Hepatic stellate cell (primary cell): ENCODE data around the gene CUX1.
"Not testable (repeated sequence)": the region's sequence is repeated elsewhere in the genome, so short reads cannot be mapped to it uniquely, and the experiment has no call there.

Experiments used
- DNase-seq: peaks from one replicate; pipeline ENCODE4 v3.0.0; 2011; ENCODE audit warnings: low spot score

CUX1 gene

DNA sequence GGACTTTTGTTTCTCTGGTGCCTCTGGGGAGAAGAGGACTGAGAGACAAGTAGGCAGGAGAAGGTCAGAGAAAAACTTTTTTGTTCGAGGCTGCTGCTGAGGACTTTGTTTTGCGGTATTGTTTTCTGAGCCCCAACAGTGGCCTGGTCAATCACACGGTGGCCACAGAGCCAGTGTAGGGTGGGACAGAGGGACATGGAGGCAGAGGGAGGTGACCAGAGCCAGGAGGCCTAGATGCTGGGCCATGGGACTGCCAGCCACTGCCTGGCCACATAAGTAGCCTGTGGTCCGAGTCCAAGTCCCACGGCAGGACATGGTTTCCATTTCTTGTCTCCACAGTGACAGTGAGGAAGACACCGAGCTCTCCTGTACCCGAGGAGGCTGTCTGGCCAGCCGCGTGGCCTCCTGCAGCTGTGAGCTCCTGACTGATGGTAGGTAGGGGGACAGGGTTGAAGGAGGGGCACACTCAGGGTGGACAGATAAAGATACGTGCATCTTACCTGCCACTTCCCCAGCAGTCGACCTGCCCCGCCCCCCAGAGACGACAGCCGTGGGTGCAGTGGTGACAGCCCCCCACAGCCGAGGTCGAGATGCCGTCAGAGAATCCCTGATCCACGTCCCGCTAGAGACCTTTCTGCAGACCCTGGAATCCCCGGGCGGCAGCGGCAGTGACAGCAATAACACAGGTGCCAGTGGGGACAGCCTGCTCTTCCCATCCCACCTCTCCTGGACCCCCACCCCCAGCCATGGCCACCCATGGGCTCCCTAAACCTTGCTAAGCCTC, 496.8 kb downstream of the CUX1 start:
- DNase-seq, result no peak

DNA sequence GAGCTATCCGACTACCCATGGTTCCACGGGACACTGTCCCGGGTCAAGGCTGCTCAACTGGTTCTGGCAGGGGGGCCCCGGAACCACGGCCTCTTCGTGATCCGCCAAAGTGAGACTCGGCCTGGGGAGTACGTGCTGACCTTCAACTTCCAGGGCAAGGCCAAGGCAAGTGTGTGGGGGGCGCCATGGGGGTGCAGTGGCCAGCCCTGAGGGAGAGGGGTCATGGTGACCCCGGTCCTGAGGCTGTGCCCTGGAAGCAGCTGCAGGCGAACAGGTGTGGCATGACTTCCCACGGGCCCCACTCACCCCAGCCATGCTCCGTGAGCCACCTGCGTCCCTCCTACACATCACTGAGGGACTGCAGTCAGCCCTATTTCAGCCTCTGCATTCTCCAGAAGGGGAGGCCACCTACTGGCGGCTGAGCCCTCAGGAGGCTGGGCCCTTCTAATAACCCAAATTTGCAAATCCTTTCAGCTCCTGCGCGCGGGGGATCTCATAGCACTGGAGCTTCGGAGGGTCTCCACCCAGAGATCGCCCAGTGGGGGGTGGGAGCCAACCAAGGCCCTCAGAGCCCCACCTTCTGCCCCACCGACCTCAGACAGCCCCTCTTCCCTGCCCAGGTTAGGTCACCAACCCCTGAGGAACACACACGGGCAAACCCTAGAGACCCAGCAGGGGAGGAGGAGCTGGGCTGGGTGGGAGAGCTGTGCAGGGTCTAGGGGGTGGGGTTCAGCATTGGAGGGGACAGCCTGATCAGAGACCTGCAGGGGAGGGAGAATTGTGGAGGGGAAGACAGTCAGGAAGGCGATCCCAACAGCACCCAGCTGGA, 500.0 kb downstream of the CUX1 start:
- DNase-seq, result no peak

DNA sequence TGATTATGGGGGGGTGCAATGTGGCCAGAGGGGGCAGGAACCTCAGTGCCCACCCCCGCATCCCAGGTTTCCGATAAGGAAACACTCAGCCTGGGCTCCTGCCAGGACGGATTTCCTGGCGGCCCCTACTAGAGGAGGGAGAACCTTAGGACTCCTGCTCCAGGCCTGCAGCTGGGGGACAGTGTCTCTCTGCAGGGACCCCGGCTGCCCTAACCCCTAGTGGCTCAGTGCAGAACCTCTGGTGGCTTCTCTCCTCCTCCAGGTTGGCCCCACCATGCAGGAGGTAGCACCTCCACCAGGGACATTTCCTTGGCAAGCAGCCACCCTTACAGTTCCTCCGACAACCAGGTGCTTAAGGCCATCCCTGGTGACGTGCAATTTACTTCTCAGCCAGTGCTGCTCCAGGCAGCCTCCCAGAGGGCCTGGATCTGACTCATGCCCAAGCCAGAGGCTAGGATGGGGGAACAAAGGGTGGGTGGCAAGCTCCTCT, 501.1 kb downstream of the CUX1 start:
- no peak for DNase-seq

DNA sequence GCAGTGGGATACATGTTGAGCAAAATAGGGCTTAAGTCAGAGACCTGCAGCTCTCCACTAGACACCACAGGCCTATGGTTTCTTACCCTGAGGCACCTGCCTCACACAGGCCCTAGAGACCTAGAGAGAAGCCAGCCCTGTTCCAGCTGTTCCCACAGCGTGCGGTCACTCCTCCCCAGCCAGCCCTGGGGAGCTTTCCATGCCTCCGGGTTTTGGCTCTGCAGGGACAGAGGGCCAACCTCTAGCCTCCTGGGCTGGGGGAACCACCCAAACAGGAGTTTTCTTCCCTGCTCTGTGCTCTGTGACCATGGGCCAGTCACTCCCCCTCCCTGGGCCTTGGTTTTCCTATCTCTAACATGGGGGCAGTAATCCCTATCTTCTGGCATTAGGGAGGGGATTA, 502.2 kb downstream of the CUX1 start:
- no peak for DNase-seq

DNA sequence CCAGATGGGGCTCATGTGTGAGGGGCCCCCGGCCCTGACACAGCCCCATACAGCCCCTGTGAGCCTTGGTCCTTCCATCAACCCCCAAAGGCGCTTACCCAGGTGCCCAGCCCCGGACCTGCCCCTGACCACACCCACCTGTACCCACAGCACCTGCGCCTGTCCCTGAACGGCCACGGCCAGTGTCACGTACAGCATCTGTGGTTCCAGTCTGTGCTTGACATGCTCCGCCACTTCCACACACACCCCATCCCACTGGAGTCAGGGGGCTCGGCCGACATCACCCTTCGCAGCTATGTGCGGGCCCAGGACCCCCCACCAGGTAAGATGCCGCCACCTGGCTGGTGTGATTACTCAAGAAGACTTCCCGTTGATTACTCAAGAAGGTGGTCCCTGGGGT, 502.8 kb downstream of the CUX1 start:
- DNase-seq, result no peak

DNA sequence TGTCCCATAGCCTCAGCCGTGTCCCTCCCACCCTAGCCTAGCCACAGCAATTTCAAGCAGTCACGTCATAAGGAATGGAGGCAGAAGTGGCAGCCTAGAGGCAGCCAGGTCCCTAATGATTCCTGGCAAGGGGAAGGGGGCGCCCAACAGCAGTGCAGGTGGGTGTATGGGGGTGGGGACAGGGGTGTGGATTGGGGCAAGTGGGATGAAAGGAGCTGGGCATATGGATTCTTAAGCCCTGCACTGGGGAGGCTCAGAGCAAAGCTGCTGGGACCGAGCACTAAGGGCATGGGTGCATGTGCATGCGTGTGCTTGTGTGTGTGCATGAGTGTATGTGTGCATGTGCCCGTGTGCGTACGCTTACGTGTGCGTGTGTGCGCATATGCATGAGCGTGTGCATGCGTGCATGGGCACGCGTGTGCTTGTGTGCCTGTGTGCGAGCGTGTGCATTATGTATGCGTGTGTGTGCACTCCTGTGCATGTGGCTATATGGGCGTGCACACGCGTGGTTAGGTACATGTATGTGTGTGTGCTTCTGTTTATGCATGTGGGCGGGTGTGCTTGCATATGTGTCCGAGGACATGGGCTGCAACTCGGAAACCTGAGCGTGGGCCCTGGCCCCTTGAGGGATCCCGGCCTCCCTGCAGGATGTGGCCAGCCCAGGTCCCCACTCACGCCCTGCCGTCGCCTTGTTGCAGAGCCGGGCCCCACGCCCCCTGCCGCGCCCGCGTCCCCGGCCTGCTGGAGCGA, 503.4 kb downstream of the CUX1 start:
- DNase-seq, result no peak

DNA sequence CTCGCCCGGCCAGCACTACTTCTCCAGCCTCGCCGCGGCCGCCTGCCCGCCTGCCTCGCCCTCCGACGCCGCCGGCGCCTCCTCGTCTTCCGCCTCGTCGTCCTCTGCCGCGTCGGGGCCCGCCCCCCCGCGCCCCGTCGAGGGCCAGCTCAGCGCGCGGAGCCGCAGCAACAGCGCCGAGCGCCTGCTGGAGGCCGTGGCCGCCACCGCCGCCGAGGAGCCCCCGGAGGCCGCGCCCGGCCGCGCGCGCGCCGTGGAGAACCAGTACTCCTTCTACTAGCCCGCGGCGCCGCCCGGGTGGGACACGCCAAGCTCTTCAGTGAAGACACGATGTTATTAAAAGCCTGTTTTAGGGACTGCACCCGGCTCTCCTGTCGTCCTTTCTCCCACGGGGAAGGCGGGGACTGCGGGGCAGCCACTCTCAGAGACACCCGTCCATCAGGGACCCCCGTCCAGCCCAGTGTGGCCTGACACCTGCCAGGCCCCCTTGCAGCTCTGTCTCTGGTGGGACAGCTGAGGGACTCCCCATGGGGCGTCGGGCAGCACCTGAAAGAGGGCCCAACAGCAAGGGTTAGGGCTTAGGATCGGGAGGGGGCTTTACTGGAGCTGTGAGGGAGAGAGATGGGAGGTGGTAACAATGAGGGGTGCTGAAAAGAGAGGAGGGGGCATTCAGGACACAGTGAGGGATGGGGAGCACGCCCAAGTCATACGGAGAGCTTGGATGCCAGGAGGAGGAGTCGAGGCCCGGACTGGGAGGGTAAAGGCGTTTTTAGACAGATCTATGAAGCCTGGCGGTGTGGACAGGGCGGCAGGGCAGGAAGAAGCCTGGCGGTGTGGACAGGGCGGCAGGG, 504.1 kb downstream of the CUX1 start:
- DNase-seq, result no peak

DNA sequence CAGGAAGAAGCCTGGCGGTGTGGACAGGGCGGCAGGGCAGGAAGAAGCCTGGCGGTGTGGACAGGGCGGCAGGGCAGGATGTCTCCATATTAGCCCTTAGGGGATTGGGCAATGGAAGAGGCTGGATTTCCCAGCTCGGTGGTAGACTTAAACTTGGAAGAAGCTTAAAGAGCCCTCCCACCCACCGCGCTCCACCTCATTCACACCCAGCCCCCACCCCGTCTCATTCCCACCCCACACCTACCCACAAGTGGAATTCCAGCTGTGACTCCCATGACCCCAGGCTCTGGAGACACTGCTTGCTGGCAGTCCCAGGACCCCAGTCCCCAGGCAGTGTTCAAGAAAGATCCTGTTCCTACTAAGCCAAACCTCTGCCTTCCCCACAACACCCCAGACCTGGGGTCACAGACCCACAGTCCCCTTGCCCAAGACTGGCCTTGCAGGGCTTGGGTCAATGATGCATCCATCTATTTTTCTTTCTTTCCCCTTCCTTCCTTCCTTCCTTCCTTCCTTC, 504.8 kb downstream of the CUX1 start:
- no peak for DNase-seq

DNA sequence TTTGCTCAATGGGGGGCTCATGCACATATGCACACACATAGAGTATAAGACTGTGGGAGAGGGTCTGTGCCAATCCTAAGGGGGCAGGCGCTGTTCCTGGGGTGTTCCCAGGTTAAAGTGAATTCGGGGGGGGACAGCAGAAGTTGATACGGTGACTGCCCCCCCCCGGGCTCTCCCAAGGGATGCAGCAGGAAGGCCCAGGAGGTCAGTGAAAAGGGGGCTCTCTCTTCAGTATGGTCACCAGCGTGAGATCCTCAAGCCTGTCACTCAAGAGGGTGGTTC, 506.4 kb downstream of the CUX1 start:
- no peak for DNase-seq

DNA sequence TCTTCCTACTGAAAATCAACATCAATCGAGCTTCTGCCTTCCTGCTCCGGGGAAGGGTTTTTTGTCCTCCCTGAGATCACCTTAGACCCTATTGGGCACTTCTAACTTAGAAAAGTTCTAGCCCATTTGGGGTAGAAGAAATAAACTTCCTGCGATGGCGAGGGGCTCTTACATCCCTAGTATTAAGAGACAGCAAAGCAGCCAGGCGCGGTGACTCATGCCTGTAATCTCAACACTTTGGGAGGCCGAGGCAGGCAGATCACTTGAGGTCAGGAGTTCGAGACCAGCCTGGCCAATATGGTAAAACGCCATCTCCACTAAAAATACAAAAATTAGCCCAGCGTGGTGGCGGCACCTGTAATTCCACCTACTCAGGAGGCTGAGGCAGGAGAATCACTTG, 507.7 kb downstream of the CUX1 start:
- not testable (repeated sequence) for DNase-seq

DNA sequence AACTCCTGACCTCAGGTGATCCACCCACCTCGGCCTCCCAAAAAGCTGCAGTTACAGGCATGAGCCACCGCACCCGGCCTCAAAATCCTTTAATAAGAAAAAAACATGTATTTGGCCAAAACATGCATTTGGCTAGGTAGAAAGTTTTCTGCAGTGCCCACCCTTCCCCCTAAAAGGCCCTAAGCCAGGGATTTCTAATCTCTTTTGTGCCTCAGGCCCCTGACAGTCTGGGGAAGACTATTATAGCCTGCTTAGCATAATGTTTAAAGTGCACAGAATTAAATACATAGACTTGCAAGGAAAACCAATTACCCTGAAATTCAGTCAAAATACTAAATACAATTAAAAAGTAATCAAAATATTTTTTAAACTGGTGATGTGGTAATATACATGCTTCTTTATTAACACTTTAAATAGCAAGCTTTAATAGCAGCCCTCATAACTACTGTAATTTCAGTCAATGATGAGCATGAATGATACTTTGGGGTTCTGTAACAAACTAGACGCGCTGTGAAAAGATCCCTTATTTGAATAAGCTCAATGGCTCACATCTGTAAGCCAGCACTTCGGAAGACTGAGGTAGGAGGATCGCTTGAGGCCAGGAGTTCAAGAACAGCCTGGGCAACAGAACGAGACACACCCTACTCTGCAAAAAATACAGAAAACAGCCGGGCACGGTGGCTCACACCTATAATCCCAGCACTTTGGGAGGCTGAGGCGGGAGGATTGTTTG, 508.9 kb downstream of the CUX1 start:
- no peak for DNase-seq

DNA sequence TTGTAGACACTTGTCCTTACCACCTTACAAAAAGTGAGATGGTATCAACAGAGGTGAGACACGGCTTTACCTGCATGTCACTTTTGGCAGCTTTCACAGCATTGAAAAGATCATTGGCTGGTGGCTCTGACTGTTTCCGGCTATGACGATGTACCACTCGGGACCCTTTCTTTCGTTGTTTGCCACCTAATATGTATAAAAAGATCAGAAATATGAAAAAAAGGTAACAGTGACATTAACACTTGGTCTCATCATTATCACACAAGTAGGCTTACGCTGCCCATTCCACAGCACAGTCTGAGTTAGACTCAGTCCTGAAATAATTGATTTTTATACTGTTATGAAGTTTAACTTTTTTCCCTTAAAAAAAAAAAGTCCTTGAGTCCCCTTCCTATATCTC, 509.8 kb downstream of the CUX1 start:
- DNase-seq, result not testable (repeated sequence)

DNA sequence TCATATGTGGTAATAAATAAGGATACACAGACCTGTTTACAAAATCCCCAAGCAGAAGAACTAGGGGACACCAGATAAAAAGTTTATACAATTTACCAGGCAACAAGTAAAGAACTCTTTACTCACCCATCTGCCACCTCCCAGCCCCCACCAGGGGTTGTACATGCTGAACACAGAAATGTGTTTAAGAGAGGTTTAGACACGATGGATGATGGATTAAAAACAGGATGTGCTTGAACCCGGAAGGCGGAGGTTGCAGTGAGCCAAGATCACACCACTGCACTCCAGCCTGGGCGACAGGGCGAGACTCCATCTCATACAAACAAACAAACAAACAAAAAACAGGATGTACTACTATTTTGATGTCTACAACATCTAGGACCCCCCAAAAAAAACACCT, 511.4 kb downstream of the CUX1 start:
- DNase-seq, result not testable (repeated sequence)

DNA sequence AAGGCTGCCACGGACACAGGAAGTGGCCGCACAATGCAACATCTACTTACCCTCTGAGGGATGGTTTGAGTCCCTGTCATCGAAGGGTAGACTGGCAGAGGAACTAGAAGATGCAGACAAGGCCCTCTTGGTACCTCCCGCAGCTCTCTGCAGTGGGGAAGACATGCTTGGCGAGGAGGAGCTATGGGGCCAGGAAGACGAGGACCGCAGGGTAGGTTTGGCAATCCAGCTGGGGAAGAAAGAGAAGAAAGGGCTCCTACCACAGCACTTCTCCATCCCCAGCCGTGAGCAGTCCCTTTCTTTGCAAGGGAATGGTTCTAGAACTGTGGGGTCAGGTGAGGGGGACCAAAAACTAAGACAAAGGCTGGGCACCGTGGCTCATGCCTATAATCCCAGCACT, 511.9 kb downstream of the CUX1 start:
- not testable (repeated sequence) for DNase-seq

DNA sequence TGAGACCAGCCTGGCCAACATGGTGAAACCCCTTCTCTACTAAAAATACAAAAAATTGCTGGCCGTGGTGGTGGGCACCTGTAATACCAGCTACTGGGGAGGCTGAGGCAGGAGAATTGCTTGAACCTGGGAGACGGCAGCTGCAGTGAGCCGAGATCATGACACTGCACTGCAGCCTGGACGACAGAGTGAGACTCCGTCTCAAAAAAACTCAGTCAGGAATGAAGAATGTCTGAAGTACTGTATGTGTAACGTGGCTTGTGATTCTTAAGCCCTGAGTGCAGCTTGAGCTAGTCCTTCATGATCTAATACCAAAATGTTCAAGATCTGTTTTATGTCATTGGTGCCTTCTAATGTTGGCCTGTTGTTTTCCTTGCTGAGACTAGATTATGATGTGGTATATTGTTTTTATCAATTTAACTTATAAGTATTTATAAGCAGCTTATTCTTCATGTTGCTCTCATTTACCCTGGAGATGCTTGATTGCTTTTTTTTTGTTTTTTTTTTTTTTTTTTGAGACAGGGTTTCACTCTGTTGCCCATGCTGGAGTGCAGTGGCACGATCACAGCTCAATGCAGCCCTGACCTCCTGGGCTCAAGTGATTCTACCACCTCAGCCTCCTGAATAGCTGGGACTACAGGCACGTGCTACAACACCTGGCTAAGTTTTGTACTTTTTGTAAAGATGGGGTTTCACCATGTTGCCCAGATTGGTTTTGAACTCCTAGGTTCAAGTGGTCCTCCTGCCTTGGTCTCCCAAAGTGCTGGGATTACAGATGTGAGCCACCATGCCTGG, 513.4 kb downstream of the CUX1 start:
- DNase-seq, result not testable (repeated sequence)
